GM12872 (cell line): ENCODE measurements around the gene MRGPRD.

Source experiments
- TF ChIP-seq, protein P1 (sequence below): IDR thresholded peaks from 3 replicates; pipeline ENCODE4 v1.5.1; 2011; ENCODE audit warnings: low read depth, mild to moderate bottlenecking, low read length, moderate library complexity; ENCODE audit not compliant: insufficient read depth

Gene MRGPRD

GRCh38 chr11:68936358-68936636, 44.5 kb downstream of the MRGPRD start:
- TF ChIP-seq, protein P1, sequence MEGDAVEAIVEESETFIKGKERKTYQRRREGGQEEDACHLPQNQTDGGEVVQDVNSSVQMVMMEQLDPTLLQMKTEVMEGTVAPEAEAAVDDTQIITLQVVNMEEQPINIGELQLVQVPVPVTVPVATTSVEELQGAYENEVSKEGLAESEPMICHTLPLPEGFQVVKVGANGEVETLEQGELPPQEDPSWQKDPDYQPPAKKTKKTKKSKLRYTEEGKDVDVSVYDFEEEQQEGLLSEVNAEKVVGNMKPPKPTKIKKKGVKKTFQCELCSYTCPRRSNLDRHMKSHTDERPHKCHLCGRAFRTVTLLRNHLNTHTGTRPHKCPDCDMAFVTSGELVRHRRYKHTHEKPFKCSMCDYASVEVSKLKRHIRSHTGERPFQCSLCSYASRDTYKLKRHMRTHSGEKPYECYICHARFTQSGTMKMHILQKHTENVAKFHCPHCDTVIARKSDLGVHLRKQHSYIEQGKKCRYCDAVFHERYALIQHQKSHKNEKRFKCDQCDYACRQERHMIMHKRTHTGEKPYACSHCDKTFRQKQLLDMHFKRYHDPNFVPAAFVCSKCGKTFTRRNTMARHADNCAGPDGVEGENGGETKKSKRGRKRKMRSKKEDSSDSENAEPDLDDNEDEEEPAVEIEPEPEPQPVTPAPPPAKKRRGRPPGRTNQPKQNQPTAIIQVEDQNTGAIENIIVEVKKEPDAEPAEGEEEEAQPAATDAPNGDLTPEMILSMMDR, result no peak

GRCh38 chr11:68935516-68936357, 45.0 kb downstream of the MRGPRD start:
- TF ChIP-seq, protein P1, result no peak

DNA sequence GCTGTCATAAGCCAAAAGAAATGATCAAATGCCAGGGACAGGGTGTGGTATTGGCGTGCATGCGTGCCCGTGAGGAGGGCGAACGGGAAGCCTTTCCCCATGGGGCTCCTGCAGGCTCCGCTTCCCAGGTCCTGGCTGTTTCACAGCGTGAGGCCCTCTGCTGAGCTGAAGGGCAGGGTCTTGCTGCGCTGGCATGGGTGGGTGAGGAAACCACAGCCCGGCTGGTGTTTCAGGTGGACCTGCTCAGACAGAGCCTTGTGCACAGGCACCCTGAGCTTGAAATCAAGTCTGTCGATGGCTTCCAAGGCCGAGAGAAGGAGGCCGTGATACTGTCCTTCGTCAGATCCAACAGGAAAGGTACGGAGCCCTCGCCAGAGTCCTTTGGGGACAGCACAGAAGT, 45.7 kb downstream of the MRGPRD start:
- TF ChIP-seq, protein P1, result no peak

DNA sequence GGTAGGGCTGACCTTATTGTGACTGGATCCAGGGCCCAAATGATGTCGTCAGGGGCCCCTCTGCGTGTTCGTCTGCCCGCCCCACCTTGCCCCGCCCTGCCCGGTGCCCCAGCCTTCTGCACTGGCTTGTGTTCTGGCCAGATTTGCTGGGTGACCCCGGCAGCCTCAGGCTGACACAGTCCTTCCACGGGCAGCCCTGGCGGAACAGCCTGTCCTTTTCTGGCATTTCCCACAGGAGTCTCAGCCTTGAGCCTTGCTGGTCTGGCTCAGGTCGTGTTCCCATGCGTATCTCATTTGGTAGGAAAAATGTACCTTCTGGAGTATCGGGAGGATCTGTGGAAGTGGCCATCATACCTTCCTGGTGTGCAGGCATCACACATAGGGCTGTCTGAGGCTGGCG, 46.1 kb downstream of the MRGPRD start:
- TF ChIP-seq, protein P1, result no peak

GRCh38 chr11:68934321-68934645, 46.5 kb downstream of the MRGPRD start:
- TF ChIP-seq, protein P1, result no peak

DNA sequence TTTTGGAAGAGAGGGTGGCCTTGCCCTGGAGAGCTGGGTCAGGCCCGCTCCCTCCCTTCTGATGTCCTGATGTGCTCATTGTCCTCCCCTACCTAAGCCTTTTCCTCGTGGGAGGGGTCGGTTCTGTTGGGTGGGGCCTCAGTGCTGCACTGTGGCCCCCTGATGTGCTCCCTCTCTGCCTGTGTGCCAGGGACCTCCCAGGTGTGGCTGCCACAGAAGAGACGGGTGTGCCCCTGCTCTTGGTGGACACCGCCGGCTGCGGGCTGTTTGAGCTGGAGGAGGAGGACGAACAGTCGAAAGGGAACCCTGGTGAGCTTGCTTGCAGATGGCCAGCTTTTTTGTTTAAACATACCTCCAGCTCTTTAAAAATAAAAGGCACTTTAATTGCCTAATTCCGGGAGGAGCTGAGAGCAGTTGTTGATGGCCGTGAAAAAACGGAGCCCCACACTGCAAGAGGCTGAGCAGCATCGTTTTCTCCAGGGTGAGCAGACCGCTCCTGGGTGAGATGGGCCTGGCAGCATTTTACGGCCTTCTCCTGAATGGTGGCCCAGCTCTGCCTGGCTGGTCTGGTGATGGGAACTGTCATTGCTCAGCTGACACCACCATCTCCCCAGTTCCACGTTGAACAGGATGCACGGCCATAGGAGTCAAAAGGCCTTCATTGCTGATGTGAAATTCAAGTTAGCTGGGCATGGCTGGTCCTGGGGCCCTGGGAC, 47.0 kb downstream of the MRGPRD start:
- TF ChIP-seq, protein P1, result no peak

GRCh38 chr11:68932933-68933577, 47.7 kb downstream of the MRGPRD start:
- TF ChIP-seq, protein P1, result no peak
